HG03280 (cell line): ENCODE measurements around the gene TAF4.

Experiments used
- ATAC-seq: cut with Tn5 transposase; IDR thresholded peaks from one replicate; pipeline ENCODE4 v1.9.1; 2021; ENCODE audit warnings: mild to moderate bottlenecking, moderate library complexity; ENCODE audit not compliant: unreplicated experiment

Gene TAF4

GRCh38 chr20:62025394-62025793 is 40.3 kb downstream of the TAF4 start:
- no peak for ATAC-seq

- ATAC-seq = no peak
Measured at GRCh38 chr20:62023935-62024334, 41.7 kb downstream of the TAF4 start.

DNA sequence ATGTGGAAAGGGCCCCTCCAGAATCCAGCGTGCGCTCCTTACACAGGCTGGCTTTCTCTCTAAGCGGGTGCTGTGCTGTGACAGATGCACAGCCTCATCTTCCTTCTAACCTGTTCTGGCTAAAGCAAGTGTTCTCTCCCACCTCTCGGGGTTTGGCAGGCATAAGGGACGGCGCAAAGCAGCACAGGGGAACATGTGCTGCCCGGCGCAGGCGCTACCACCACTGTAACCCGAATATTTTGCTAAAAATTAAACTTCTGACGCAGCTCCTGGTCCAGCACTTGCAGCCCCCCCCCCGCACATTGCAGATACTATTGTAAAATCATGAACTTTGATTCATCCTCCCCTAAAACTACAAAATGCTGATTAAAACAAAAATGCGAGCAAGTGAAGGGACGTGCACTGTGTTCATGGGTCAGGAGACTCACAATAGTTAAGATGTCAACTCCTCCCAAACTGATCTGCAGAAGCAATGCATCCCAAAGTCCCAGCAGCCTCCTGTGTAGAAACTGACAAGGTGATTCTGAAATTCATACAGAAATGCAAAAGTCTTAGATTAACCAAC is 43.0 kb downstream of the TAF4 start:
- ATAC-seq = no peak

GRCh38 chr20:62021793-62022385 is 43.8 kb downstream of the TAF4 start:
- ATAC-seq = no peak

DNA sequence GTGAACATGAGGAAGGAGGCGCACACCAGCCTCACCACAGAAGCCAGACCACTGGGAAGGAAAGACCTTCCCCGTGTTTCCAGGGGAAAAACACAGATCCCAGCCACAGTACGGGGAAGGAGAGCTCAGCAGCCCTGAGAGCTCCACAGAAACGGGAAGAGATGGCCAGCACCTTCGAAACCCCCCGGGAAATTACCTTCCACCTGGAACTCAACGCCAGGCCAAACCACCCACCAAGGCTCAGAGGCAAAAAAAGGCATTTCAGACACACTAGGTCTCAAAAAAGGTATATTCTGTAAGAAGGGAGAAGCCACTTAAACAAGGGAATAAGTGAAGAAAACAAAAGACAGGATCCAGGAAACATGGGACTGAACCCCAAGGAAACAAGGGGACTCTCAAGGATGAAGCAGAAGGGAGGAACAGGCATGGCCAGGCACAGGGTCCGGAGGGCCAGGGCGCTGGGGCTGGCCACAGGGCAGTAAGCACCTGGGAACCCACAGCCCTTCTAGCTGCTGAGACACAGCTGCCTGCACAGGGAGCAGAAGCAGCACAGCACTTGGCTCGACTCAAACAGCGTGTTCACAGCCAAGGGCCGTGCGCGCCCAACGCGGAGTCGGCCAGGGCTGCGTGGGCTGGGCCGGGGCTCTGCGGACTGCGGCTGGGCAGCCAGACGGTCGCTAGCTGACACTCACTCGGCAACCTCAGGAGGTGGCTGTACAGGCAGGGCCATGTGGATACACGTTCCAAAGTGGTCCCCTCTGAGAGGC is 44.6 kb downstream of the TAF4 start:
- no peak for ATAC-seq

DNA sequence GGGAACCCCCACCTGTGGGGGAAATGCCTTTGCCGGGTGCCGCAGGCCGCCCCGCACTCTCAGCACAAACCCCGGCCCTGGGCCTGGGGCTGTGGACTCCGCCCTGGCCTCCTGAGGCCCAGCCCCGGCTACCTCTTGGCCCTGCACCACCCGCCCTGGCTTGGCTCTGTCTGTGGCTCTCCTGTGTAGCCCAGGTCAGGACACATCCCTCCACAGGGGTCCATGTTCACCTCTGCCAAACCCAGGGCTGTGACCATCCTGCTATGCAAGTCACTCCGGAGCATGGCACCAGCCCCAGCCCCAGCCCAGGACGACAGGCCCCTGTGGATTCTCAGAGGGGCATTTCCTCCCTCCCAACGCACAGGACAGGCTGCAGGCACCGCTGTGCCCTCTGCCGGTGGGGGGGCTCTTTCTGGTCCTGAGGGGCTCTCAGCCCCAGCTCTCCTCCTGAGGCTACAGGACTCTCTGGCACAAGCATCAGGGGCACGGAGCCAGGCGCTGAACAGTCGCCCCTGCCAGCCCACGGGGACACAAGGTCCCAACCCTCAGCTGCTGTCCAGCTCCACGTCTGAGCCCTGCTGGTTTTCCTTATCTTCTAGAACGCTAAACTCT is 45.7 kb downstream of the TAF4 start:
- no peak for ATAC-seq

DNA sequence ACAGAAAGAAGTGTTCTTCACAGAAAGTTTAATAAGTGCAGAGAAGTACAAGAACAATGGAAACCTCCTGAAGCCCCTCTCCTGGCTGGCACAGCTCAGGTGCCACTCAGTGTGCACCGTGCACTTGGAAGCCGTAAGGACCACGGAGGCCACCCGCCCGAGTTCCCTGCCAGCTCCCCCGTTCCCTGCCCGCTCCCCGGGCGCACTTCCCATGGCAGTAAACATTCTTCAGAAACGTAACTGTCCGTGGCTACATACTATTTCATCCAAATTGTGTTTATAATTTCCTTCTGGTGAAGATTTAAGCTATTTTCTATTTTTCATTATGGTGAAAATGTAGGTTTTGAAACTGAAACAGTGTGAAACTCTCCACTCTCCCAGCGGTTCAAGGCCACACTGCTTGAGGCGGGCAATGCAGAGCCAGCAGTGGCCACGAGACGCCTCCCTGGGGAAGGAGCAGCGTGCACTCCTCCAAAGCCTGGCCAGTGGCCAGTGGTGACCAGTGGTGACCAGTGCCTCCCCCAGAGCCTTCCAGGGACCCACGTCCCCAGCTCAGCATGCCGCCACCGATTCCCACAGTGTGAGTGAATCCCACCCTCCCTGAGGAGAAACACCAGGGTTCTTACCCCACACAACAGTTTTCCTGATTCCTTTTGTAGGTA is 46.4 kb downstream of the TAF4 start:
- ATAC-seq = no peak

GRCh38 chr20:62018437-62019143 is 47.1 kb downstream of the TAF4 start:
- no peak for ATAC-seq

- ATAC-seq = no peak
Measured at GRCh38 chr20:62015540-62016288, 50.0 kb downstream of the TAF4 start.

DNA sequence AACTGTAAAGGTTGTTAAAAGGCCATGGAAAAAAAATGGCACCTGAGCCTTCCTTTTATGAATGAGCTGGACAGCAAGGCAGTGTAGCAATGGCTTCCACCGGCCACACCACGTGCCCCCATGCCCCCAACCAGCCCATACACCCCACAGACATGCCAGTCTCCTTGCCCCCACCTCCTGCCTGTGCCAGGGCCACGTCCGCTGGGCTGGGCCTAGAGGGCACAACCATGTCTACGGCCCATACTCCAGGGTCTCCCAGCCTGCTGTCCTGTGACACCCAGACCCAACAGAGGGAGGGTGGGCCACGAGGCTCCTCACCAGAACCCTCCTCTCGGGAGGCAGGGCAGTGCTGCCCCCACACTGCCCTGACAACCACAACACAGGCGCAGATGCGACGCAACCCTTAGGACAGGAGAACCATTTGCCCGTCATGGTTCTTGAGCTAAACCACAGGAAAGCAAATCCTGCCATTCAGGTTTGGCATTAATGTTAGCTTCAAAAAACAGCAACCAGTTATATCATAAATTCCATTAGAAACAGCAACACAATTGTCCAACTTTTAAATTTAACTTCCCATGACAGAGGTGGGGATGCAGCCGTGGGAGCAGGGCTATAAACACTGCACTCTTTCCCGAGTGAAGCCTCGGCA is 50.7 kb downstream of the TAF4 start:
- no peak for ATAC-seq

DNA sequence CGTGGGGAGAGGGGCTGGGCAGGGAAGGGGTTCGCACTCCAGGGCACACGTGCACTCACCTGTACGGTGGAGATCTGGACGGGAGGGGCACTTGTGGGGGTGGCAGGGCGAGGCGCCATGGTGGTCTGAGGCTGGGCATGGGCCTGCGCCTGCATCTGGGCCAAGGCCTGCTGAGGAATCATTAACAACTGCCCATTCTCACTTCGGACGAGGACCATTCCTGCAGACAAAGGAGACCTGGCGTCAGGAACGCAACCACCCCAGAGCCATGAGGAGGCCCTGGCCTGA is 51.2 kb downstream of the TAF4 start:
- no peak for ATAC-seq

DNA sequence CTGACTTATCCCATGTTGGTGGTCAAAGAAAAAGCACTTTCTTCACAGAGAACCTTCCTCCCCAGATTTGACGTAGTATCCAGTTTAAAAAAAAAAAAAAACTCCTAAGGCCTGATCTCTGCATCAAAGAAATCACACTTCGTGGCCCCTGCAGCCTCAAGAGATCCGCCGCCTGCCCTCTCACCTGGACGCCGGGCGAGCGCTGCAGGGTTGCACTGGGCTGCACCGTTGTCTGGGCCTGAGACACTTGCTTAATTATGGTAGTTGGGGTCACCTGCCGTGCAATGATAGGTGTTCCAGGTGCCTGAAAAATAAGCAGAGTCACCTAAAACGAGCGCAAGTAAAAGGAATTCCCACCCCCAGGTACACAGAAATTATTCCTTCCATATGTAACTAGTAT is 53.0 kb downstream of the TAF4 start:
- ATAC-seq = no peak

DNA sequence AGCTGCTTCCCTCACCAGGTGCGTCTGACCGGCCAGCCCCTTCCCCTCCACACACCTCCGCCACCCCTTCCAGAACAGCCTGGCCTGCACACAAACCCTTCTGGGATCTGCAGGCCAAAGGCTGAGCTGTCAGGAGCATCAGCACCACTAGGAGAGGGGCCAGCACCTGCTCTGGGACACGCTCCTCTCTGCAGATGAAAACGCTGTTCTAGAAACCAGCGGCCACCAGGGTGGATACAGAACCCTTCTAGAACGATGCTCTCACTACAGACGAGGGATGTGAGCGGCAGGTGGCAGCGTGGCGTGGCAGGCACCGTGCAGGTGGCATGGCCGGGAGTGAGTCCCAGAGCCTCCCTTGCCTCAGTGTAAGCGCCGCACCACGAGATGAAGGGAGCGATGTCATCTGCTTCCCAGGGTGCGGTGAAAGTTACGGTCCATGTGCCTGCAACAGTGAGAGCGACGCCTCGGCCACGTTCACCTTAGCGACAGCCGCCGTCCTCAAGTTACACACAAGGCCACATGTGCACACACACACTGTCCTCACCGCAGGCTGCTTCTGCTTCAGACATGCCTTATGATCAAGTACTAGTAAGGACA is 53.6 kb downstream of the TAF4 start:
- no peak for ATAC-seq

- no peak for ATAC-seq
Measured at GRCh38 chr20:62011403-62011790, 54.3 kb downstream of the TAF4 start.

- ATAC-seq = no peak
Measured at GRCh38 chr20:62010551-62011402, 54.9 kb downstream of the TAF4 start.

GRCh38 chr20:62009869-62010445 is 55.7 kb downstream of the TAF4 start:
- ATAC-seq = no peak

GRCh38 chr20:62009322-62009721 is 56.4 kb downstream of the TAF4 start:
- no peak for ATAC-seq

- ATAC-seq = no peak
Measured at GRCh38 chr20:62008643-62009183, 57.0 kb downstream of the TAF4 start.
